GM18519 (cell line): Measurements from ENCODE around the gene CETP.
"Not testable (repeated sequence)": the region's sequence is repeated elsewhere in the genome, so short reads cannot be mapped to it uniquely, and the experiment has no call there.

Experiments
- ATAC-seq: cut with Tn5 transposase; IDR thresholded peaks from one replicate; pipeline ENCODE4 v1.9.1; 2021; ENCODE audit warnings: mild to moderate bottlenecking, moderate library complexity; ENCODE audit not compliant: unreplicated experiment, low FRiP score

The CETP gene

DNA sequence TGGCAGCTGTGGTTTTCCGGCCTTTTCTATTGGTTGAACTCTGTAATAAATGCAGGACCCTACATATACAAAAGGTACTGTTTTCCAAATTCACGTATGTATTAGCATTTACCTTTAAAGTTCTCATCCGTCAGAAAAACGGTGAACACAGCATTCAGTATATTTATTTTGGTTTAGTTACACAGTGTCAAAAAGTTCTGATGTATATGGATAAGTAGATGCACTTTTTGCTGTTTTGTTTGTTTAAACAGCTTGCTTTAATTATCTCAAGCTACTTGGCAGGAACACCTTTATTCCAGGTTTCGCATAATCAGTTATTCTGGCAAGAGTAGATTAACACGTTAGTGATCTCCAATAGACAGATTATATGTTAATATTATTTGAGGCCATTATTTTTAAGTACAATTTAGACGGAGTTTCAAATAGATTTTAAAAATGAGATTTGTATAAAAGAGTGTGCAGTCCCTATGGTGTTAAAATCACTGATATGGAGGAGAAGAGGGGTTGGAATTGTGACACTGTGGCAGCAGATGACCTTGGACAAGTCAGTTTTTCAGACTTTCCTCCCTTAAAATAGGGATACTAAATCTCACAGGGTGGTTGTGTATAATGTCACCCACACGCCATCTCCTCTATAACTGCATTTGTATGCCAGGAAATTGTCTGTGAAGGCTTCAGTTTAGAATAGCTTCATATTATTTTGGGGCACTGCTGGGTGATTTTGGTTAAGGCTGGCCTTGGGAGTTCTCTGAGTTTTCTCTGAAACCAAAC is 27.7 kb upstream of the CETP start:
- ATAC-seq, result no peak

DNA sequence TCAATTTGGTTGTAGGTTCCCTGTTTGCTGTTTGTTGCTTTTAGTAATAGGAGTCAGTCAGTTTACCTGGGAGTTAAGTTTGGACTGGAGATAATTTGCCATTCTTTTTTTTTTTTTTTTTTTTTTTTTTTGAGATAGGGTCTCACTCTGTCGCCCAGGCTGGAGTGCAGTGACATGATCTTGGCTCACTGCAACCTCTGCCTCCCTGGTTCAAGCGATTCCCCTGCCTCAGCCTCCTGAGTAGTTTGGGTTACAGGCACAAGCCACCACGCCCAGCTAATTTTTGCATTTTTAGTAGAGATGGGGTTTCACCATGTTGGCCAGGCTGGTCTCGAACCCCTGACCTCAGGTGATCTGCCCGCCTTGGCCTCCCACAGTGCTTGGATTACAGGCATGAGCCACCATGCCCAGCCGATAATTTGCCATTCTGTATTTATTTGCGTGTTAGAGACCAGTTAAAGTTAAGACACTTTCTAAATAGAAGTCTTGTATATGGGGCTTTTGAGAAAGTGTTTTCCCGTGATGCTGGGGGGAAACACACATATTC is 27.1 kb upstream of the CETP start:
- ATAC-seq, result not testable (repeated sequence)

DNA sequence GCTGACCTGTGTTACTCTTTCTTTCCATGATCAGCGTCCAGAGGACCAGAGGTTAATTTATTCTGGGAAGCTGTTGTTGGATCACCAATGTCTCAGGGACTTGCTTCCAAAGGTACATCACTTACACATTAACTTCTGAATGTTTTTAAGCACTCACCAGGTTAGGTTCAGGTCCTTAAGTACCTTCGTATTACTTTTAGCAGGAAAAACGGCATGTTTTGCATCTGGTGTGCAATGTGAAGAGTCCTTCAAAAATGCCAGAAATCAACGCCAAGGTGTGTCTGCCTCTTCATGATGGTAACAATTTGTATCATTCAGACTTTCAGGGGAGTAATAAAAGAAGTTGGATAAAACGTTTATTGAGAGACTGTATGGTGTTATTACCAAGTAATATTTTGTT is 26.5 kb upstream of the CETP start:
- ATAC-seq, result no peak

DNA sequence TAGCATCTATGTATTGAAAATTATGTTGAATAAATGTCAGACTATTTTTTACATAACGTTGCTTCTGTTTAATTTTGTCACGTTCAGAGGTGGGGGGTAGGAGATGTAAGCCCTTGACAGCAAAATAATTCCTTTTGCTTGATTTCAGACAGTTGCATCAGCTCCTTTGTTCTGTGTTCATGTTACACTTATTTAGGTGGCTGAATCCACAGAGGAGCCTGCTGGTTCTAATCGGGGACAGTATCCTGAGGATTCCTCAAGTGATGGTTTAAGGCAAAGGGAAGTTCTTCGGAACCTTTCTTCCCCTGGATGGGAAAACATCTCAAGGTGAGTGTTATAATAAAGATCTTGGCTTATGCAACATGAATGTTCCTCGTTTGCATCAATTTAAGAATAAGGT is 25.3 kb upstream of the CETP start:
- no peak for ATAC-seq

DNA sequence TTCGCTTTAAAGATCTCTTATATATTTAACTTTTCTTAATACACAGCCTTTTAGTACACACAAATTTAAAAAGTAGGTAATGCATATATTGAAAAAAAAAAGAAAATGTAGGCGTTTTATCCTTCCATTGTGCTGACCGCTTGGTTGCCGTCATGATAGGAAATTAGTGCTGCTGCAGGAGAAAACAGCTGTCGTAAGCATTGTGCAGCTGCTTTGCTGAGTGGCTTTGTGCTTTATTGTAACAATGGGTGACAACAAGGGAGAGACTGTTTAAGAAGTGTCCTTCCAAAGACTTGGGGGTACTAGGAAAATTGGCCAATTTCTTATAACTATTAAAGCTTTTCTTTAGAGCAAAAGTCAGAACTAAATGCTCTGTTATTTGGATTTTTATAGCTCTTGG is 24.8 kb upstream of the CETP start:
- no peak for ATAC-seq

DNA sequence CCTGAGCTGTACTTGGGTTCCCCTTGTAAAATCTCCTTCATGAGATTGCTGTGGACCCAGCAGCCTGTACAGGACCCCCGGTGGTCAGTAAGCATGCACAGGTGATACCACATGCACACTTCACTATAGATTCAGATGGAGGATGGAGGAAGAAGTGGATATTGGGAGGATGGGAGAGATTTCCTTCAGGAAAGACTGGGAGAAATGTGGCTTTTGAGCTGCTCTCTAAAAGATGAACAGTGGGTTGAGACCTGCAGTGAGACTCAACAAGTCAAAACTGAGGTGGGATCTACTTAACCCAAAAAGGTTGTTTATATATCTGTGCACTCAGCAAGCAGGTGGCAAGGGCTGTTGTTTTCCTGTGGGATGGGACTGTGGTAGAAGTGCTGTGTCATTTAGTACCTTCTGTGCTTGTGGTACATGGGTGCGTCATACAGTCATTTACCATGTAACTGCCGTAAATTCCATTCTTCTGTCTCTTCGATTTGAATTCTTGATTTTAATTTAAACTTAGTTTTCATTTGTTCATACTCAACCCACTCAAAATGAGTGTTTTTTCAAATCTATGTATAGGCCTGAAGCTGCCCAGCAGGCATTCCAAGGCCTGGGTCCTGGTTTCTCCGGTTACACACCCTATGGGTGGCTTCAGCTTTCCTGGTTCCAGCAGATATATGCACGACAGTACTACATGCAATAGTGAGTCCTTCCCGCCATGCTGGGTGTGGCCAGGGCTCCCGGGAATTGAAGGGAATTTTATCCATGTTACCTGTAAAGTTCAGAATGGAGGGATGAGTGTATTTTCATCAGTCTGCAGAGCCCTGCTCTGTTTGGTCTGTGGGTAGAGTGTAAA is 22.9 kb upstream of the CETP start:
- ATAC-seq, result no peak

DNA sequence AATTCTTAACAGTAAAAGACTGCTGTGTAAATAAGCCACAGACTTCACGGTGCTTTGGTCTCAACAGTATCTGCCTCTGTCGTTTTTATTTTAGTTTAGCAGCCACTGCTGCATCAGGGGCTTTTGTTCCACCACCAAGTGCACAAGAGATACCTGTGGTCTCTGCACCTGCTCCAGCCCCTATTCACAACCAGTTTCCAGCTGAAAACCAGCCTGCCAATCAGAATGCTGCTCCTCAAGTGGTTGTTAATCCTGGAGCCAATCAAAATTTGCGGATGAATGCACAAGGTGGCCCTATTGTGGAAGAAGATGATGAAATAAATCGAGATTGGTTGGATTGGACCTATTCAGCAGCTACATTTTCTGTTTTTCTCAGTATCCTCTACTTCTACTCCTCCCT is 21.9 kb upstream of the CETP start:
- no peak for ATAC-seq

DNA sequence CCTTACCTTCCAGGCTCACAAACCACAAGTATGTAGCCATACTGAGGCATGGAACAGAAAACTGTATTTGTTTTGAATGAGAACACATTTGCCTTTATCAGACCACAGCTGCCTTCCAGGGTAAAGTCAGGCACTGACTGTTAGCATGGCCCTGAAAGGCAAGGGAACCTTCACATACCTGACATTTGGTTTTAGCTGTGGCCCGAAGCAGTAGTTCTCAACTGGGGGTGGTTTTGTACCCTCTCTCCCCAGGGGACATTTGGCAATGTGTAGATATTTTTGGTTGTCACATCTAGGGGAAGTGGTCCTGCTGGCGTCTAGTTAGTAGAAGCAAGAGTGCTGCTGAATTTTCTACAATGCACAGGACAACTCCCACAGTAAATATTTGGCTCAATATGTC is 20.7 kb upstream of the CETP start:
- ATAC-seq, result no peak

DNA sequence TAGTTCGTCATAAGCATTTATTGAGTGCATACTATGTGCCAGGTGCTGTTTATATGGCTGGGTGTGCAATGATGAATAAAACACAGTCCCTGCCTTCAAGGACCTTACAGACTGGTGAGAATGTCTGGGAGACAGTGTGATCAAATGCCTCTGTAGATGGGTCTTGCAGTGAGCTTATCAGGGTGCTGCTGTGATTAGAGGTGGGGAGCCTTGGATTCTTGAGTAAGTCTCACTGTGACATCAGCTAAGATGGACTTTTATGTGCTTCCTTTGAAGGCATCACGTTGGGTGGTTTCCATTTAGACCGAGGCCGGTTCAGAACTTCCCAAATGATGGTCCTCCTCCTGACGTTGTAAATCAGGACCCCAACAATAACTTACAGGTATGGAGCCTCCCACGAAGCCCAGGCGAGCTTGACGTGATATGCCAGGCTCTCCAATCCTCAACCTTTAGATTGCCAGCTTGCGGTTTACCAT is 19.9 kb upstream of the CETP start:
- no peak for ATAC-seq

DNA sequence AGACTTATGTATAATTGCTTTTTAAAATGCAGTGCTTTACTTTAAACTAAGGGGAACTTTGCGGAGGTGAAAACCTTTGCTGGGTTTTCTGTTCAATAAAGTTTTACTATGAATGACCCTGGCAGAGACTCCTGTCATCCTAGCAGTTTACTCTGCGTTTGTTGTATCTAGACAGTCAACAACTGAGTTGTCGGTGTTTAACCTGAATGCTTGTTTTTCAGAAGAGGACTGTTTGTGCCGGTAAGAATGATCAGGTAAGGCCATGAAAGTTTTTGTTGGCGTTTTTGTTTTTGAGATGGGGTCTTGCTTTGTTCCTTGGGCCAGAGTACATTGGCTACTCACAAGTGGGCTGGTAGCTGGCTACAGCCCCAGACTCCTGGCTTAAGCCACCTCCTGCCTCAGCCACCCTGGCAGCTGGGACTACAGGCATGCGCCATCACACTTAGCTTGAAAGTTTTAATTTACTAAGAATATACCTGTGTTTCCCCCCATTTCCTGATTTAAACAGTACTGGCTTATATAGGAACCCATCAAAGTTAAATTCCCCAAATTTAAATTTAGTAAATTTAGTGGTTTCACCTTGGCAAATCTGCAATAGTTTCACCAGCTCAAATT is 17.9 kb upstream of the CETP start:
- ATAC-seq, result no peak

DNA sequence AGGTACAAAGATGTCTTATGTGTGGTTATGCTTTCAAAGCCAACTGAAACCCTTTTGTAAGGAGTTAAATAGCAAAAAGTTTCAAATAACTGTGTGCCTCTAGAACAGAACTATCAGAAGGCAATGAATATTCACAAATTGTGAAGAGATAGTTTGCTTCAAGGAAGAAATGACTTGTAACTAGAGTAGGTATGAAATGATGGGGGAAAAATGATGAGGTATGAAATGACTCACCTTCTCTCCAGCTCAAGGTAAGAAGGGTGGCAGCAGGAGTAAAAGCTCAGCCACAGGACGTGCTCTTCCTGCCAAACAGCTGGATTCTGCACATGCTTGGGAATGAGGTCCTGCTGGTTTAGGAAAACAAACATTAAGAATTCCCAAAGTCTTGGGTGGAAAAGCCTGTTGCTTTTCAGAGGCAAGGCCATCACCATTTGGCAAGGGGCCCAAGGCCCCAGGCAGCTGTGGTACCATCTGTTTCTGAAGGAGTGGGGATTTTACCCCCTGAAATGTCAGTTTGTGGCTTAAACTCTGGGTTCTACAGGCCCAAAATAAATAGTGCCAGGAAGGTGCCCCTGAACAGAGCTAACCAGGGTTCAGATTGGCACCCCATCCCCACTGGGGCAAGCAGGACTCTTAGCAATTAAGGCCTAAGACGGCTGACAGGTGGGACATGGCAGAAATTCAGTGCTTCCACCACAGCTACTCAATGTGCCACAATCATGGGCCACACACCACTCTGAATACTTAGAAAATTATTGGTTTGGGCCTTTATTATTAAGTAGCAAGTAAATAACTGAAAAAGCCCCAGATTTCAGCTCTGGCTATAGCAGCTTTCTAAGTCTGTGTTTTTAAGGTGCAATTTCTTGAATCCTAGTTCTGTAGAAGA is 16.6 kb upstream of the CETP start:
- peak; percentile 38 for ATAC-seq

DNA sequence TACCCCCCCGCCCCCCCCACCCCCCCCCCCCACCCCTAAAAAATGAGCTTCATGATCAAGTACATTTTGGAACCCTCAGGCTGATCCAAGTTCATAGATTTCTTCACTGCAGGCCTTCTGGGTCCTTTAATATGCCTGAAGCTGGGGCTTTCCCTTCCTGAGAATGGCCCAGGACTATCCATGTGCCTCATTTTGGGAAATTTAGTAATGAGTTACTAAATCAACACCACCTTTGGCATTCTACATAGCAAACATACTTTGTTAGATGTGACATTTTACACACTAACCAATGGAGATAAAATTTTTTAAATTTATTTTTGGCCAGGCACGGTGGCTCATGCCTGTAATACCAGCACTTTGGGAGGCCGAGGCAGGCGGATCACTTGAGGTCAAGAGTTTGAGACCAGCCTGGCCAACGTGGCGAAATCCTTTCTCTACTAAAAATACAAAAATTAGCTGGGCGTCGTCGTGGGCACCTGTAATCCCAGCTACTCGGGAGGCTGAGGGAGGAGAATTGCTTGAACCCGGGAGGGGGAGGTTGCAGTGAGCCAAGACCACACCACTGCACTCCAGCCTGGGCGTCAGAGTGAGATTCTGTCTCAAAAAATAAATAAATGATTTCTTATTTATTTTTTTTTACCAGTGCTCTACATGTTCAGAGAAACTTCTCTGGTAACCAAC is 15.8 kb upstream of the CETP start:
- ATAC-seq, result no peak

DNA sequence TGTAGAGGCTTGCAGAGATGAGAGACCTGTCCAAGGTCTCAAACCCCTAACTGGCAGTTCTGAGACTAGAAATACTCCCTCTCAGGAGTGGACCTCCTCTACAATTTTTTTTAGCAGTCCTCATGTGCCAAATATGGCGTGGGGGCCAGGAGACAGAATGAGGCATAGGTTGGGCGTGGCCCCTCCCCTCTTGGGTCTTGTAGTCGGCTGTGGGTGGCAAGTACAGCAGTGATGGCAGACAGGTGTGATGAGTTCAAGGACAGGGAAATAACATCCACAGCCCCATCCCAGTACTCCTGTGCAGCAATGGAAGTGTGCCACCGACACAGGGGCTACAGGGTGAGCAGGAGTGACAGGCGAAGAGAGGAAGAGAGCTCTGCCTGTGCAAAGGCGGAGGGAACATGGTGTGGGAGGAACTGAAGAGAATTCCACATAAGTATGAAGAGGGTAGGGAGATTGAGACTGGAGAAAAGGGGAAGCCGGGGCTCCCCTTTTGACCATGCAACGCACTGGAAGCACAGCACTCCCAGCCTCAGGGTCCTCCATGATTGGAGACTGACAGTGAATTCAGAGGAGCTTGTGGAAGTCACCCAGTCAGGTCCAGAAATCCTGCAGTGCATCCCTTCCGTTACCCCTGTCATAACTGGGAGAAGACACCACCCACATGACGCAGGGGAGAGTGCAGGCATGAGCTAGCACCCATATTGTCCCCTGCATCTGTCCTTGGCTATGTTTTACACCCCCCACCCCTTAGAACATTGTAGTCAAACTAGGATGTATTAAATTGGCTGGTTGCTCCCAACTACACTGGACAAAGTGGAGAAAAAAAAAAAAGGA is 14.8 kb upstream of the CETP start:
- no peak for ATAC-seq

DNA sequence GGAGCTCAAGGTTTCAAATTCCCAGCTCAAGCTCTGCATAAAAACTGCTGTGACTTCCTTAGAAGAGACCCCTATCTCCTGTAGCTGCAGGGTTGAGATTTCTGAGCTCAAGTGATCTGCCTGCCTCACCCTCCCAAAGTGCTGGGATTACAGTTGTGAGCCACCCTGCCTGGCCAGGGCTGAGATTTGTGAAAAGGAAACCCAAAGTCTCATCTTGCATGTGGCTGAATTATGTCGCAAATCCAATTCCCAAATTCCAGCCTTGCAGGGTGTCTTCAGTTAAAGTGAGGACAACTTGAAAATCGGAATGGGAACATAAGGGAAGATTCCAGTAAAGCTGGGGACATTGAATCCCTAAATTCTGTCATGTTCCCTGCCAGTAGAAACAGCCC is 14.2 kb upstream of the CETP start:
- ATAC-seq, result no peak

DNA sequence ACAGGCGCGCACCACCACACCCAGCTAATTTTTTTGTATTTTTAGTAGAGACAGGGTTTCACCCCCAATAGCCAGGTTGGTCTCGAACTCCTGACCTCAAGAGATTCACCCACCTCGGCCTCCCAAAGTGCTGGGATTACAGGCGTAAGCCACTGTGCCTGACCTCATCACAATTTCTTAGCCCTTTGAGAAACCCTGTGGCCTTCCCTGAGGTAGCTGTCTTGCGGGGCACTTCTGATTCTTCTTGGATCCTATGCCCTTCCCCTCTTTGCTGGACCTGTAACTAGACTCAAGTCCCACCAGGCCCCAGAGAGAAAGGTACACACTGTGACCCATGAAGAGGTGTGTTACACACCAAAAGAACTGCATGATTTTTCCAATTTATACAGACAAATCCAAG is 13.5 kb upstream of the CETP start:
- ATAC-seq, result no peak

DNA sequence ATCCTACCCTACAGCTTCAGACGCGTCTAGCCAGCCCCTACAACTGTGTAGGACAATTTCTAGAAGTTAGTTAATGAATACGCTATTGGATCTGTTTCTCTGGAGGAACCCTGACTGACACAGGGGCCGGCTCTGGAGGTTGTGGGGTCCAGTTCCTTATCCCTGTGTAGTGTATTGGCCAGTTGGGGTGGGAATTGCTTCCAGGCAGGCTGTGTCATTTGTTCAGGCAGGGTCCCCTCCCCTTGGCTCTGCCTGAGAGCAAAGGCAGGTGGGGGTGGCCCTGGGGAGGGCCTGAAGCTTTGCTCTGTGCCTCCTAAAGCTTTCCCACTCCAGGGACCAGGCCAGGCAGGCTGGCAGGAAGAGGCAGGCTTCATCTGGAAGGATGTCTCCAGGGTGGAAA is 11.7 kb upstream of the CETP start:
- no peak for ATAC-seq

DNA sequence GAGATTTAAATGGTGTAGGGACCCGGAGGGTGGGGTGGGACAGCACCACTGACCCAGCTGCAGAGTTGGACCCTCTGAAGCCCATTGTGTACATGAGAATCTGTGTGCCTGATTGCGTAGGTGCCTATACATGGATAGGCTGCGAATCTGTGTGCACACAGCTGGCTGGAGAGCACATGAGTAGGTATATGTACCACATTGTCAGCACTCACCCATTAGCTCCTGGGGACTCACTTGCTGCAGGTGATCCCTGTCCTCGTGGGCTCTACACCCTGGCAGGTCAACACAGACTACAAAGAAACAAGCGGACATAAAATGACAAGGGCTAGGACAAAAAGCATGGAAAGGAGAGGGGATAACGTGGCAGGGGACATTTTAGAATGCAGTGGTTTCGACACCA is 11.3 kb upstream of the CETP start:
- ATAC-seq, result no peak

DNA sequence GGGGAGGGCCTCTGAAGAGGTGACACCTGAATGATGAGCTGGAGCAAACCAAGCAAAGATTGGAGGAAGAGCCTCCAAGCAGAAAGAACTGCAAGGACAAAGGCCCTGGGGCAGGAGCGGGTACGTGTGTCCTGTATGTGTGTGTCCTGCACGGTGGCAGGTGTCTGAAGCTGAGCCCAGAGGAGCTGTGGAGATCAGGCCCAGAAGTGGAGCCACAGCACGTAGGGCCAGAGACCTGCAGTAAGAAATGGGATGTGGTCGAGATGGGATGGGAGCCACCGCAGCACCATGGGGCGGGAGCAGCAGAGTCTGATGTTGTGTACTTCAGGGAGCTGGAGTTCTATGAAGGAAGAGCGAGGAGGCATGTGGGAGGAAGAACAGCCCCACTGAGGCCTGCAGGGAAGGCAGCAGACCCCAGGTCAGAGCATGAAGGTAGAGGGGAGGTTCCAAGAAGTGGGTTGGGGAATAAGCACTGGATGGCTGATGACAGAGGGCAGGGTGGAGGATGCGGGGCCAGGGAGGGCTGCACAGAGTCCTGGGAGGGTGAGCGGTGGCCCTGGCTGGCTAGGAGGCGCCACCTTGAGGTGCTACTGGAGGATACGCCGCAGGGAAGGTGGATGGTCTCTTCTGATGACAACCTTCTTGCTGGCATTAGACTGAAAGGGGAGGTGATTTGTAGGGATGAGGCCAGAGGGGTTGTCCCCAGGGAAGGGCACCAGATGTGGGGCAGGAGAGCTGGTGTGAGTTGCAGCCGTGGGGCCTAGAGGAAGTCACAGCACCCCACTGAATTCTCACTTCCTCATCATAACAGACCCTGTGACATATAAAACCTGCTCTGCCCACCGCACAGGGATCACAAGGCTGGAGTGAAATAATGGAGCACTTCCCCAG is 10.6 kb upstream of the CETP start:
- ATAC-seq, result no peak
